ENCODE data around the gene TNFAIP3.

DNA sequence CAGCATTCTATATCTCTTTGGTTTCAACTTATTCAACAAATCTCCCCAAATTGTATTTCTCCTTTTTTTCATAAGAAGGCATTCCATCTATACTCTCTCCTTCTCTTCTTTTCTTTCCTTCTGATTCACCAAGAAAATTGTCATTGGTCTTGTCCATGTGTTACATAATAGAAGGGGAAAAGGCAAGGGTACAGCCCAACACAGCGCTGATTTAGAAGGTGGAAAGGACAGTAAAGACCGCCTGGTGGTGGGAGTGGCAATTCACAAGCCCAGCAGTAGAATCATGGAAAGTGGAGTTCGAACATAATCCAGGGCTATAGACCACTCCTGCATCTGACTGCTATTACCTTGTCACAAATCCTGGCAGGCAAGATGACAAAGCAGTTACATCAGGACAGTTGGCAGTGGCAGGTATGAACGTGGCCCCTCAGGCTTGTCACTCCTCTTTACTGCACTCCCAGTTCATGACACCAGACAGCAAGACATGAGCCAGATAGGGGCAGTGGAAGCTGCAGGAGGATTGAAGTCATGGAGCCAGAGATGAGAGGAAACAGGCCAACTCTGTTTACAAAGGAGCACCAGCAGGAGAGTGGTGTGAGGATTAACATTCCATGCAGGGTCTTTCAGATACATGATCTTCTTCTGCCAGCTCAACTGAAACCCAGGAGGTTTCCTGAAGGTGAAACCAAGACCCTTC is 2.1 kb upstream of the TNFAIP3 start:
- TF ChIP-seq EP300 (IDR thresholded peaks at IDR 0.05) (no peak), POLR2A (IDR thresholded peaks at IDR 0.05) (no peak), POLR2AphosphoS5 (IDR thresholded peaks at IDR 0.05) (no peak)
- TF ChIP-seq, protein P1, sequence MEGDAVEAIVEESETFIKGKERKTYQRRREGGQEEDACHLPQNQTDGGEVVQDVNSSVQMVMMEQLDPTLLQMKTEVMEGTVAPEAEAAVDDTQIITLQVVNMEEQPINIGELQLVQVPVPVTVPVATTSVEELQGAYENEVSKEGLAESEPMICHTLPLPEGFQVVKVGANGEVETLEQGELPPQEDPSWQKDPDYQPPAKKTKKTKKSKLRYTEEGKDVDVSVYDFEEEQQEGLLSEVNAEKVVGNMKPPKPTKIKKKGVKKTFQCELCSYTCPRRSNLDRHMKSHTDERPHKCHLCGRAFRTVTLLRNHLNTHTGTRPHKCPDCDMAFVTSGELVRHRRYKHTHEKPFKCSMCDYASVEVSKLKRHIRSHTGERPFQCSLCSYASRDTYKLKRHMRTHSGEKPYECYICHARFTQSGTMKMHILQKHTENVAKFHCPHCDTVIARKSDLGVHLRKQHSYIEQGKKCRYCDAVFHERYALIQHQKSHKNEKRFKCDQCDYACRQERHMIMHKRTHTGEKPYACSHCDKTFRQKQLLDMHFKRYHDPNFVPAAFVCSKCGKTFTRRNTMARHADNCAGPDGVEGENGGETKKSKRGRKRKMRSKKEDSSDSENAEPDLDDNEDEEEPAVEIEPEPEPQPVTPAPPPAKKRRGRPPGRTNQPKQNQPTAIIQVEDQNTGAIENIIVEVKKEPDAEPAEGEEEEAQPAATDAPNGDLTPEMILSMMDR (IDR thresholded peaks at IDR 0.05) = no peak
